Caco-2 (cell line): ENCODE data around the gene RFC3. TPM values are rescaled to one million over a fixed set of nuclear protein-coding genes. Genes with fewer than 3 reads are reported as not detected.

Experiments
- BruUV-seq: library from RNA; stranded (reverse); fragments of 400-500 nt; replicated peaks from 2 replicates; lab custom pipeline; 2021; lab: Mats Ljungman, UMichigan
- CTCF ChIA-PET: fragments of 300-600 bp; sonication (Branson Sonifier 250); formaldehyde crosslinking; loops from one replicate; lab custom pipeline; 2022; ENCODE audit warnings: antibody characterized with exemption; lab: Charles Lee
- POLR2A ChIA-PET: fragments of 300-600 bp; sonication (Branson Sonifier 250); formaldehyde crosslinking; loops from one replicate; lab custom pipeline; 2022; ENCODE audit warnings: antibody characterized with exemption; lab: Charles Lee
- DNase-seq, 2 experiments: peaks; one replicate each; pipeline versions ENCODE4 v3.0.0 to v3.0.0-alpha.2; 2020 to 2022
- H3K27me3 ChIP-seq: replicated peaks from 2 replicates; pipeline ENCODE4 v1.6.0; 2011; ENCODE audit warnings: low read length; ENCODE audit not compliant: control insufficient read depth, insufficient read depth
- H3K36me3 ChIP-seq: 2 replicates; pipeline ENCODE4 v1.5.1; 2011; ENCODE audit warnings: low read length; ENCODE audit not compliant: control insufficient read depth, insufficient read depth
- H3K4me1 ChIP-seq: fragments of 250-450 bp; sonication (Bioruptor Pico); 2 replicates; pipeline ENCODE4 v1.5.1; 2020; ENCODE audit warnings: mild to moderate bottlenecking
- H3K4me3 ChIP-seq: 2 replicates; pipeline ENCODE4 v1.5.1; 2011; ENCODE audit warnings: low read depth, mild to moderate bottlenecking, control low read depth, low read length
- H3K9me3 ChIP-seq: fragments of 250-450 bp; sonication (Bioruptor Pico); 2 replicates; pipeline ENCODE4 v1.5.1; 2020; ENCODE audit warnings: mild to moderate bottlenecking, moderate library complexity
- H3K27ac Mint-ChIP-seq: one replicate; pipeline ENCODE4 v1.8.0; 2022; ENCODE audit warnings: mixed read lengths; ENCODE audit not compliant: unreplicated experiment
- H3K27me3 Mint-ChIP-seq: one replicate; pipeline ENCODE4 v1.8.0; 2022; ENCODE audit warnings: mixed read lengths; ENCODE audit not compliant: insufficient read depth, unreplicated experiment
- H3K36me3 Mint-ChIP-seq: one replicate; pipeline ENCODE4 v1.8.0; 2022; ENCODE audit warnings: mild to moderate bottlenecking, mixed read lengths; ENCODE audit not compliant: insufficient read depth, unreplicated experiment
- H3K4me1 Mint-ChIP-seq: one replicate; pipeline ENCODE4 v1.8.0; 2022; ENCODE audit warnings: low read depth, mixed read lengths; ENCODE audit not compliant: unreplicated experiment
- H3K4me3 Mint-ChIP-seq: one replicate; pipeline ENCODE4 v1.8.0; 2022; ENCODE audit warnings: mild to moderate bottlenecking, moderate library complexity, mixed read lengths; ENCODE audit not compliant: unreplicated experiment
- H3K9me3 Mint-ChIP-seq: one replicate; pipeline ENCODE4 v1.8.0; 2022; ENCODE audit warnings: mixed read lengths; ENCODE audit not compliant: unreplicated experiment
- CTCF ChIP-seq, 2 experiments: fragments of 200-600 bp in 1 of 2; IDR thresholded peaks; 1 replicate in 1 of 2; 2 replicates in 1 of 2; pipeline versions ENCODE4 v1.5.1 to v1.8.0; 2011 to 2022; ENCODE audit warnings: antibody characterized with exemption in 1 of 2, control low read depth in 1 of 2, inconsistent platforms in 1 of 2, low read depth in 1 of 2, low read length in 1 of 2, mild to moderate bottlenecking in 1 of 2, moderate library complexity in 1 of 2; ENCODE audit not compliant: insufficient read depth in 1 of 2, severe bottlenecking in 1 of 2, unreplicated experiment in 1 of 2
- intact Hi-C: fragments of 100-400 bp; cut with micrococcal nuclease; formaldehyde crosslinking; loops from one replicate; pipeline ENCODE4 v1.10.0; 2022; ENCODE audit not compliant: unreplicated experiment
- total RNA-seq: library from RNA; stranded (reverse); gene quantifications from 2 replicates; pipeline ENCODE4 v1.2.3, GENCODE V29; 2022

Gene RFC3
- total RNA-seq, 1 experiment from 2014 or later = 50.2 TPM

- H3K9me3 ChIP-seq = no peaks in the 10 kb centered on the region
- Mint-ChIP-seq H3K9me3 (no peaks in the 10 kb centered on the region), H3K27me3 (peaks cover 3% of the 10 kb centered on the region), H3K4me3 (no peak overlapping the region), H3K36me3 (no peaks in the 10 kb centered on the region), H3K4me1 (no peaks in the 10 kb centered on the region), H3K27ac (no peak overlapping the region)
- intact Hi-C loops = no loop called here
- BruUV-seq = no TSS peak
- no peak for TF ChIP-seq CTCF (IDR thresholded peaks at IDR 0.05; ENCODE audit: insufficient read depth in 1 of 2, low read depth in 1 of 2, low read length in 1 of 2, severe bottlenecking in 1 of 2, unreplicated experiment in 1 of 2)
- no peak overlapping the region for H3K4me3 ChIP-seq
- no peaks in the 10 kb centered on the region for H3K4me1 ChIP-seq
- ChIA-PET CTCF (no interaction called here), POLR2A (no interaction called here)
- no peaks in the 10 kb centered on the region for H3K36me3 ChIP-seq
- no peaks in the 10 kb centered on the region for H3K27me3 ChIP-seq
- no peak for DNase-seq
Measured at GRCh38 chr13:33773790-33774462, 44.0 kb upstream of the RFC3 start.

- POLR2A ChIA-PET = no interaction called here
- TF ChIP-seq CTCF (IDR thresholded peaks at IDR 0.05; ENCODE audit: insufficient read depth in 1 of 2, low read depth in 1 of 2, low read length in 1 of 2, severe bottlenecking in 1 of 2, unreplicated experiment in 1 of 2) = no peak
- Mint-ChIP-seq H3K27ac (no peak overlapping the region), H3K4me1 (no peaks in the 10 kb centered on the region), H3K36me3 (no peaks in the 10 kb centered on the region), H3K27me3 (peaks cover 3% of the 10 kb centered on the region), H3K4me3 (no peak overlapping the region), H3K9me3 (no peaks in the 10 kb centered on the region)
- DNase-seq = no peak
- Histone ChIP-seq H3K9me3 (peaks cover 1% of the 10 kb centered on the region; the same call in 1 of the 2 replicates), H3K4me3 (no peak overlapping the region), H3K4me1 (no peaks in the 10 kb centered on the region), H3K27me3 (no peaks in the 10 kb centered on the region), H3K36me3 (no peaks in the 10 kb centered on the region)
- no TSS peak for BruUV-seq
- intact Hi-C loops = no loop called here
- CTCF ChIA-PET = no interaction called here
Measured at GRCh38 chr13:33775339-33776108, 42.4 kb upstream of the RFC3 start.

GRCh38 chr13:33776239-33776881, 41.6 kb upstream of the RFC3 start:
- Mint-ChIP-seq H3K9me3 (no peaks in the 10 kb centered on the region), H3K36me3 (no peaks in the 10 kb centered on the region), H3K27ac (no peak overlapping the region), H3K27me3 (peaks cover 3% of the 10 kb centered on the region), H3K4me3 (no peak overlapping the region), H3K4me1 (no peaks in the 10 kb centered on the region)
- TF ChIP-seq CTCF (IDR thresholded peaks at IDR 0.05; ENCODE audit: insufficient read depth in 1 of 2, low read depth in 1 of 2, low read length in 1 of 2, severe bottlenecking in 1 of 2, unreplicated experiment in 1 of 2) = no peak
- H3K36me3 ChIP-seq = no peaks in the 10 kb centered on the region
- CTCF ChIA-PET = no interaction called here
- POLR2A ChIA-PET = no interaction called here
- no peaks in the 10 kb centered on the region for H3K4me1 ChIP-seq
- H3K9me3 ChIP-seq = peaks cover 4% of the 10 kb centered on the region; the same call in 1 of the 2 replicates
- DNase-seq = no peak
- no peak overlapping the region for H3K4me3 ChIP-seq
- BruUV-seq = no TSS peak
- intact Hi-C loops = no loop called here
- no peaks in the 10 kb centered on the region for H3K27me3 ChIP-seq
